SK-N-SH treated with all-trans-retinoic acid at 6 μM for 48 hours (cell line): ENCODE data around the gene PRF1.

Experiments used
- ATAC-seq: fragments of 200-7000 bp; cut with Tn5 transposase; 3 replicates; pipeline ENCODE4 v1.9.1; 2020; ENCODE audit warnings: mild to moderate bottlenecking, moderate library complexity
- ARNTL ChIP-seq: fragments of 450-650 bp; formaldehyde crosslinking; IDR thresholded peaks from 2 replicates; pipeline ENCODE4 v1.5.0; 2020; ENCODE audit warnings: low read depth, mild to moderate bottlenecking, moderate library complexity, borderline replicate concordance
- CSRNP3 ChIP-seq: fragments of 250-450 bp; sonication (Bioruptor Pico); IDR thresholded peaks from 2 replicates; pipeline ENCODE4 v1.5.1; 2021; ENCODE audit warnings: mild to moderate bottlenecking, moderate library complexity
- ESRRG ChIP-seq: fragments of 250-450 bp; sonication (Bioruptor Pico); IDR thresholded peaks from 2 replicates; pipeline ENCODE4 v1.6.1; 2021; ENCODE audit warnings: mild to moderate bottlenecking
- GLIS3 ChIP-seq: fragments of 250-450 bp; sonication (Bioruptor Pico); IDR thresholded peaks from 2 replicates; pipeline ENCODE4 v1.5.0; 2020; ENCODE audit warnings: mild to moderate bottlenecking, moderate library complexity
- OSR1 ChIP-seq: fragments of 250-450 bp; sonication (Bioruptor Pico); IDR thresholded peaks from 2 replicates; pipeline ENCODE4 v1.8.0; 2022; ENCODE audit warnings: moderate library complexity, mild to moderate bottlenecking, inconsistent platforms
- PATZ1 ChIP-seq: fragments of 250-450 bp; sonication (Bioruptor Pico); IDR thresholded peaks from 2 replicates; pipeline ENCODE4 v1.8.0; 2020; ENCODE audit warnings: mild to moderate bottlenecking, moderate library complexity, borderline replicate concordance
- POU6F1 ChIP-seq: fragments of 250-450 bp; sonication (Bioruptor Pico); IDR thresholded peaks from 2 replicates; pipeline ENCODE4 v1.8.0; 2021; ENCODE audit warnings: low read depth, mild to moderate bottlenecking, moderate library complexity, borderline replicate concordance
- PPARA ChIP-seq: fragments of 250-450 bp; sonication (Bioruptor Pico); IDR thresholded peaks from 2 replicates; pipeline ENCODE4 v1.5.0; 2020; ENCODE audit warnings: mild to moderate bottlenecking, borderline replicate concordance
- RARB ChIP-seq: fragments of 250-450 bp; sonication (Bioruptor Pico); IDR thresholded peaks from 2 replicates; pipeline ENCODE4 v1.8.0; 2021; ENCODE audit warnings: mild to moderate bottlenecking, moderate library complexity
- SNAI2 ChIP-seq: fragments of 250-450 bp; sonication (Bioruptor Pico); IDR thresholded peaks from 2 replicates; pipeline ENCODE4 v1.5.0; 2020; ENCODE audit warnings: mild to moderate bottlenecking, moderate library complexity
- TOX ChIP-seq: fragments of 250-450 bp; sonication (Bioruptor Pico); IDR thresholded peaks from 2 replicates; pipeline ENCODE4 v1.8.0; 2021; ENCODE audit warnings: mild to moderate bottlenecking, moderate library complexity, borderline replicate concordance
- ZFP3 ChIP-seq: fragments of 250-450 bp; sonication (Bioruptor Pico); IDR thresholded peaks from 2 replicates; pipeline ENCODE4 v1.5.0; 2020; ENCODE audit warnings: mild to moderate bottlenecking, moderate library complexity
- ZFP30 ChIP-seq: fragments of 450-650 bp; formaldehyde crosslinking; IDR thresholded peaks from 2 replicates; pipeline ENCODE4 v1.5.0; 2022; ENCODE audit warnings: mild to moderate bottlenecking, moderate library complexity
- ZNF565 ChIP-seq: fragments of 450-650 bp; formaldehyde crosslinking; conservative IDR thresholded peaks from 2 replicates; pipeline ENCODE4 v1.5.0; 2020; ENCODE audit warnings: low read depth, mild to moderate bottlenecking, moderate library complexity
- ZNF70 ChIP-seq: fragments of 450-650 bp; formaldehyde crosslinking; IDR thresholded peaks from 2 replicates; pipeline ENCODE4 v1.5.0; 2020; ENCODE audit warnings: mild to moderate bottlenecking, moderate library complexity
- TF ChIP-seq, protein P1 (sequence below): fragments of 250-450 bp; sonication (Bioruptor Pico); IDR thresholded peaks from 2 replicates; pipeline ENCODE4 v1.5.0; 2020; ENCODE audit warnings: mild to moderate bottlenecking, moderate library complexity
- TF ChIP-seq, protein P2 (sequence below): fragments of 250-450 bp; sonication (Bioruptor Pico); IDR thresholded peaks from 2 replicates; pipeline ENCODE4 v1.5.1; 2020; ENCODE audit warnings: low read depth, mild to moderate bottlenecking, moderate library complexity

PRF1 gene

DNA sequence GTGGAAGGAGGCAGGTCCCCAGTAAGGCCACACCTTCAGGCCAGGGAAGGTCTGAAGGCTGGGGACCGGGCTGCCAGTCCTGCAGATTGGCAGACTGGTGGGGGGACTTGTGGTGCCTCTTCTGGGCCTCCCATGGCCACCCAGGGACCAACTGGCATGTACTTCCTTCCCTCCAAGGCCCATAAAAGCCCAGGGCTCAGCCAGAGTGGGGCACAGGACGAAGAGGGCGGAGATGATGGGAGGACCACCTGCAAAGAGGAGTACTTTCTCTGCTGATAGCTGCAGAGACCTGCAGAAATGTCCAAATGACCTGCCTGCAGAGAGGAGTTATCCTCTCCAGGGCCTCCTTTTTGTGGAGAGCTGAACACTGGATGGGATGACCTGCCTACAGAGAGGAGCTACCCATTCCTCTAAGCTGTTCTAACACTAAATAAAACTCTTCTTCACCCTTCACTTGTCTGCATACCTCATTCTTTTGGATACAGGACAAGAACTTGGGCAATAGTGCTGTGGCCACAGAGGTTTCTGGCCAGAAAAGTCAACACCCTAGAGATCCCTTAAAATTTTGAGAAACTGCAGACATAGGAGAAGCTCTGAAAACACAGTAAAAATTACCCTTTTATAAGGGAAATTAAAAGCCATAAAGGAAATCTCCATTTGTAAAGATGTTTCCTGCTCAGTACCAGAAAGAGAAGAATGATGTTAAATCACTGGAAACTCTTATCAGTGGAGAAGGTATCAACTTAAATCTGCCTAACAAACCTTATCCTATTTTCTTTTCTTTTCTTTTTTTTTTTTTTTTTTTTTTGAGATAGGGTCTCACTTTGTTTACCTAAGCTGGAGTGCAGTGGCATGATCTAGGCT, 20.7 kb upstream of the PRF1 start:
- TF ChIP-seq SNAI2 (no peak), ZFP3 (CRISPR knock-in tag) (no peak), CSRNP3 (CRISPR knock-in tag) (no peak), RARB (CRISPR knock-in tag) (no peak), OSR1 (no peak), ESRRG (CRISPR knock-in tag) (no peak), GLIS3 (CRISPR knock-in tag) (no peak), ZFP30 (CRISPR knock-in tag) (no peak), ZNF70 (no peak), TOX (CRISPR knock-in tag) (no peak)
- TF ChIP-seq, protein P1, sequence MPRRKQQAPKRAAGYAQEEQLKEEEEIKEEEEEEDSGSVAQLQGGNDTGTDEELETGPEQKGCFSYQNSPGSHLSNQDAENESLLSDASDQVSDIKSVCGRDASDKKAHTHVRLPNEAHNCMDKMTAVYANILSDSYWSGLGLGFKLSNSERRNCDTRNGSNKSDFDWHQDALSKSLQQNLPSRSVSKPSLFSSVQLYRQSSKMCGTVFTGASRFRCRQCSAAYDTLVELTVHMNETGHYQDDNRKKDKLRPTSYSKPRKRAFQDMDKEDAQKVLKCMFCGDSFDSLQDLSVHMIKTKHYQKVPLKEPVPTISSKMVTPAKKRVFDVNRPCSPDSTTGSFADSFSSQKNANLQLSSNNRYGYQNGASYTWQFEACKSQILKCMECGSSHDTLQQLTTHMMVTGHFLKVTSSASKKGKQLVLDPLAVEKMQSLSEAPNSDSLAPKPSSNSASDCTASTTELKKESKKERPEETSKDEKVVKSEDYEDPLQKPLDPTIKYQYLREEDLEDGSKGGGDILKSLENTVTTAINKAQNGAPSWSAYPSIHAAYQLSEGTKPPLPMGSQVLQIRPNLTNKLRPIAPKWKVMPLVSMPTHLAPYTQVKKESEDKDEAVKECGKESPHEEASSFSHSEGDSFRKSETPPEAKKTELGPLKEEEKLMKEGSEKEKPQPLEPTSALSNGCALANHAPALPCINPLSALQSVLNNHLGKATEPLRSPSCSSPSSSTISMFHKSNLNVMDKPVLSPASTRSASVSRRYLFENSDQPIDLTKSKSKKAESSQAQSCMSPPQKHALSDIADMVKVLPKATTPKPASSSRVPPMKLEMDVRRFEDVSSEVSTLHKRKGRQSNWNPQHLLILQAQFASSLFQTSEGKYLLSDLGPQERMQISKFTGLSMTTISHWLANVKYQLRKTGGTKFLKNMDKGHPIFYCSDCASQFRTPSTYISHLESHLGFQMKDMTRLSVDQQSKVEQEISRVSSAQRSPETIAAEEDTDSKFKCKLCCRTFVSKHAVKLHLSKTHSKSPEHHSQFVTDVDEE (CRISPR knock-in tag) = no peak
- no peak for ATAC-seq

DNA sequence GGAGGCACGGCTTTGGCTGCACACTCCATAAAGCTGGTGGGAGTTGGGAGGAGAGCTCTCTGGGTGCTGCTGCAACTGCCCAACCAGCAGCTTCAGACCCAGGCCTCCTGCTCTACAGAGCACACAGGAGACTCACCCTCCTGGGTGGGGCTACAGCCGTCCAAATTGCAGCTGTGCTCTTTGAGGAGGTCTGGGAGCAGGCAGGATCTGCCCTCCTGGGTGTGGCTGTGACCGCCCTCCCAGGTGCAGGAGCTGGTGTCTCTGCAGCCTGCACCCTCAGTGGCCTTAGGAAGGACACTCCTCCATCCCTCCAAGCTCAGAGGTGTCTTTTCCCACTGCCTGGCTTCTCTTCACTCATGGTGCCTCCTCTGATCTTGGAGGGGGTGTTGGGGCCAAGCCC, 20.0 kb upstream of the PRF1 start:
- TF ChIP-seq, protein P2, sequence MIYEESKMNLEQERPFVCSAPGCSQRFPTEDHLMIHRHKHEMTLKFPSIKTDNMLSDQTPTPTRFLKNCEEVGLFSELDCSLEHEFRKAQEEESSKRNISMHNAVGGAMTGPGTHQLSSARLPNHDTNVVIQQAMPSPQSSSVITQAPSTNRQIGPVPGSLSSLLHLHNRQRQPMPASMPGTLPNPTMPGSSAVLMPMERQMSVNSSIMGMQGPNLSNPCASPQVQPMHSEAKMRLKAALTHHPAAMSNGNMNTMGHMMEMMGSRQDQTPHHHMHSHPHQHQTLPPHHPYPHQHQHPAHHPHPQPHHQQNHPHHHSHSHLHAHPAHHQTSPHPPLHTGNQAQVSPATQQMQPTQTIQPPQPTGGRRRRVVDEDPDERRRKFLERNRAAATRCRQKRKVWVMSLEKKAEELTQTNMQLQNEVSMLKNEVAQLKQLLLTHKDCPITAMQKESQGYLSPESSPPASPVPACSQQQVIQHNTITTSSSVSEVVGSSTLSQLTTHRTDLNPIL = no peak
- no peak for TF ChIP-seq RARB (CRISPR knock-in tag)
- TF ChIP-seq ZNF565 (CRISPR knock-in tag) = no peak
- TF ChIP-seq, protein P1 (CRISPR knock-in tag) = no peak
- no peak for TF ChIP-seq PPARA
- TF ChIP-seq POU6F1 (CRISPR knock-in tag) = no peak
- no peak for TF ChIP-seq PATZ1
- no peak for TF ChIP-seq ARNTL (CRISPR knock-in tag)
- ATAC-seq = no peak
